Body of pancreas (tissue), 4 donors: ENCODE data around the gene NRG3.

Experiments
- CTCF ChIP-seq, 7 experiments: fragments of 450-650 bp in 4 of 7; fragments of 200-600 bp in 3 of 7; sonication (generic) in 3 of 7; IDR thresholded peaks; one replicate each; pipeline ENCODE4 v1.5.1; 2016 to 2019; ENCODE audit warnings: antibody characterized with exemption in 7 of 7
- POLR2A ChIP-seq, 3 donors: fragments of 450-650 bp; IDR thresholded peaks; one replicate each; pipeline ENCODE4 v1.6.1; 2016; ENCODE audit warnings: antibody characterized with exemption in 3 of 3, mild to moderate bottlenecking in 2 of 3

GRCh38 chr10:81963606-81964005, 88.6 kb downstream of the NRG3 start:
- TF ChIP-seq CTCF (IDR thresholded peaks at IDR 0.05) (no peak), POLR2A (IDR thresholded peaks at IDR 0.05) (no peak)
